Panc1 (cell line): Measurements from ENCODE around the gene CACNG6. TPM values are rescaled to one million over a fixed set of nuclear protein-coding genes. Genes with fewer than 3 reads are reported as not detected.

Experiments
- ATAC-seq: fragments of 200-7000 bp; cut with Tn5 transposase; 2 replicates; pipeline ENCODE4 v1.9.1; 2020; ENCODE audit warnings: mild to moderate bottlenecking, moderate library complexity
- BruUV-seq: library from RNA; stranded (reverse); fragments of 400-500 nt; replicated peaks from 2 replicates; lab custom pipeline; 2021; lab: Mats Ljungman, UMichigan
- CTCF ChIA-PET: fragments of 300-600 bp; sonication (Branson Sonifier 250); formaldehyde crosslinking; loops from one replicate; lab custom pipeline; 2022; ENCODE audit warnings: antibody characterized with exemption; lab: Charles Lee
- POLR2A ChIA-PET: fragments of 300-600 bp; sonication (Branson Sonifier 250); formaldehyde crosslinking; loops from one replicate; lab custom pipeline; 2022; ENCODE audit warnings: antibody characterized with exemption; lab: Charles Lee
- DNase-seq: peaks from one replicate; pipeline ENCODE4 v3.0.0-alpha.2; 2010; ENCODE audit warnings: low read depth, low spot score
- H3K27ac ChIP-seq: 2 replicates; pipeline ENCODE4 v1.5.1; 2011; ENCODE audit warnings: mild to moderate bottlenecking, low read length, inconsistent platforms
- H3K27me3 ChIP-seq: fragments of 200-500 bp; sonication (Bioruptor generic); 2 replicates; pipeline ENCODE4 v1.6.0; 2014; ENCODE audit warnings: low read length, inconsistent platforms; ENCODE audit not compliant: control insufficient read depth, insufficient read depth
- H3K36me3 ChIP-seq: fragments of 200-500 bp; sonication (Bioruptor generic); 2 replicates; pipeline ENCODE4 v1.5.1; 2014; ENCODE audit warnings: inconsistent platforms, mild to moderate bottlenecking, low read length, moderate library complexity; ENCODE audit not compliant: control insufficient read depth, insufficient read depth
- H3K4me1 ChIP-seq: 2 replicates; pipeline ENCODE4 v1.5.1; 2011; ENCODE audit warnings: inconsistent platforms, mild to moderate bottlenecking, low read length, moderate library complexity; ENCODE audit not compliant: control insufficient read depth, insufficient read depth
- H3K4me3 ChIP-seq, 2 experiments: 2 replicates each; pipeline ENCODE4 v1.5.1; 2011 to 2012; ENCODE audit warnings: low read depth in 2 of 2, low read length in 2 of 2, mild to moderate bottlenecking in 2 of 2, inconsistent platforms in 1 of 2, moderate library complexity in 1 of 2
- H3K9me3 ChIP-seq: fragments of 200-500 bp; sonication (Bioruptor generic); 2 replicates; pipeline ENCODE4 v1.5.1; 2014; ENCODE audit warnings: low read depth, mild to moderate bottlenecking, inconsistent platforms, low read length, moderate library complexity; ENCODE audit not compliant: control insufficient read depth, insufficient read depth
- POLR2AphosphoS5 ChIP-seq: IDR thresholded peaks from 2 replicates; pipeline ENCODE4 v1.6.1; 2012; ENCODE audit warnings: mild to moderate bottlenecking, low read depth, low read length, moderate library complexity
- SIN3A ChIP-seq: IDR thresholded peaks from 2 replicates; pipeline ENCODE4 v1.6.1; 2012; ENCODE audit warnings: low read depth, mild to moderate bottlenecking, low read length, moderate library complexity, borderline replicate concordance; ENCODE audit not compliant: insufficient read depth
- TCF7L2 ChIP-seq: IDR thresholded peaks from 2 replicates; pipeline ENCODE4 v1.6.1; 2011; ENCODE audit warnings: mild to moderate bottlenecking, low read depth, low read length, inconsistent platforms
- in situ Hi-C: cut with HindIII; loops from 2 replicates; pipeline ENCODE4 v1.10.0; 2016; ENCODE audit warnings: low sequenced_read_pairs, low pct_unique_long_range_greater_than_20kb
- intact Hi-C: fragments of 100-400 bp; cut with micrococcal nuclease; formaldehyde crosslinking; loops from one replicate; pipeline ENCODE4 v1.10.0; 2022; ENCODE audit not compliant: unreplicated experiment
- total RNA-seq: library from RNA; stranded (reverse); gene quantifications from one replicate; pipeline ENCODE4 v1.2.1, GENCODE V29; 2021; ENCODE audit not compliant: unreplicated experiment
- TF ChIP-seq, protein P1 (sequence below), 2 experiments: IDR thresholded peaks; 2 replicates each; pipeline ENCODE4 v1.6.1; 2011 to 2012; ENCODE audit warnings: low read depth in 2 of 2, control low read depth in 1 of 2, low read length in 1 of 2, mild to moderate bottlenecking in 1 of 2, moderate library complexity in 1 of 2; ENCODE audit not compliant: insufficient read depth in 1 of 2
- TF ChIP-seq, protein P2 (sequence below): fragments of 450-650 bp; IDR thresholded peaks from 2 replicates; pipeline ENCODE4 v1.5.1; 2017; ENCODE audit warnings: mild to moderate bottlenecking

CACNG6 gene
- total RNA-seq, 1 experiment from 2014 or later, result 14.6 TPM

DNA sequence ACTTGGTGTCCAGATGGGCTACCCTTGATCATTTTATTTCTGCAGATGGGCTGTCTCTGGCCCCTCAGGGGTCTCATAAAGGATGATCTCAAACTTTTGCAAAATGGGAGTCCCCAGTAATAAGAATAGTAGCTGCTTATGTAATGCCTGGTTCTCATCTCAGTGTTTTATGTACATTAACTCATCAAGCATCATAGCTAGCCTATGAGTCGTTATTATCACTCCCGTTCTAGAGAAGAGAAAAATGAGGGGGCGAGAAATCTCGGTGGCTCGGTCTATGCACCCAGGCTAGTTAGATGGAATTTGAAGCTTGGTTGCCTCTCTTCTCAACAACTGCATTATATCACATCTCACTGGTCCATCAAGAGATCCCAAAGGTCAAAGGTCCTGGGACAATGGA, 3.4 kb downstream of the CACNG6 start:
- TF ChIP-seq, protein P1, sequence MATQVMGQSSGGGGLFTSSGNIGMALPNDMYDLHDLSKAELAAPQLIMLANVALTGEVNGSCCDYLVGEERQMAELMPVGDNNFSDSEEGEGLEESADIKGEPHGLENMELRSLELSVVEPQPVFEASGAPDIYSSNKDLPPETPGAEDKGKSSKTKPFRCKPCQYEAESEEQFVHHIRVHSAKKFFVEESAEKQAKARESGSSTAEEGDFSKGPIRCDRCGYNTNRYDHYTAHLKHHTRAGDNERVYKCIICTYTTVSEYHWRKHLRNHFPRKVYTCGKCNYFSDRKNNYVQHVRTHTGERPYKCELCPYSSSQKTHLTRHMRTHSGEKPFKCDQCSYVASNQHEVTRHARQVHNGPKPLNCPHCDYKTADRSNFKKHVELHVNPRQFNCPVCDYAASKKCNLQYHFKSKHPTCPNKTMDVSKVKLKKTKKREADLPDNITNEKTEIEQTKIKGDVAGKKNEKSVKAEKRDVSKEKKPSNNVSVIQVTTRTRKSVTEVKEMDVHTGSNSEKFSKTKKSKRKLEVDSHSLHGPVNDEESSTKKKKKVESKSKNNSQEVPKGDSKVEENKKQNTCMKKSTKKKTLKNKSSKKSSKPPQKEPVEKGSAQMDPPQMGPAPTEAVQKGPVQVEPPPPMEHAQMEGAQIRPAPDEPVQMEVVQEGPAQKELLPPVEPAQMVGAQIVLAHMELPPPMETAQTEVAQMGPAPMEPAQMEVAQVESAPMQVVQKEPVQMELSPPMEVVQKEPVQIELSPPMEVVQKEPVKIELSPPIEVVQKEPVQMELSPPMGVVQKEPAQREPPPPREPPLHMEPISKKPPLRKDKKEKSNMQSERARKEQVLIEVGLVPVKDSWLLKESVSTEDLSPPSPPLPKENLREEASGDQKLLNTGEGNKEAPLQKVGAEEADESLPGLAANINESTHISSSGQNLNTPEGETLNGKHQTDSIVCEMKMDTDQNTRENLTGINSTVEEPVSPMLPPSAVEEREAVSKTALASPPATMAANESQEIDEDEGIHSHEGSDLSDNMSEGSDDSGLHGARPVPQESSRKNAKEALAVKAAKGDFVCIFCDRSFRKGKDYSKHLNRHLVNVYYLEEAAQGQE (IDR thresholded peaks at IDR 0.05; ENCODE audit: insufficient read depth in 1 of 2, low read depth in 2 of 2, low read length in 1 of 2), result no peak
- TF ChIP-seq TCF7L2, result no peak
- TF ChIP-seq, protein P2, sequence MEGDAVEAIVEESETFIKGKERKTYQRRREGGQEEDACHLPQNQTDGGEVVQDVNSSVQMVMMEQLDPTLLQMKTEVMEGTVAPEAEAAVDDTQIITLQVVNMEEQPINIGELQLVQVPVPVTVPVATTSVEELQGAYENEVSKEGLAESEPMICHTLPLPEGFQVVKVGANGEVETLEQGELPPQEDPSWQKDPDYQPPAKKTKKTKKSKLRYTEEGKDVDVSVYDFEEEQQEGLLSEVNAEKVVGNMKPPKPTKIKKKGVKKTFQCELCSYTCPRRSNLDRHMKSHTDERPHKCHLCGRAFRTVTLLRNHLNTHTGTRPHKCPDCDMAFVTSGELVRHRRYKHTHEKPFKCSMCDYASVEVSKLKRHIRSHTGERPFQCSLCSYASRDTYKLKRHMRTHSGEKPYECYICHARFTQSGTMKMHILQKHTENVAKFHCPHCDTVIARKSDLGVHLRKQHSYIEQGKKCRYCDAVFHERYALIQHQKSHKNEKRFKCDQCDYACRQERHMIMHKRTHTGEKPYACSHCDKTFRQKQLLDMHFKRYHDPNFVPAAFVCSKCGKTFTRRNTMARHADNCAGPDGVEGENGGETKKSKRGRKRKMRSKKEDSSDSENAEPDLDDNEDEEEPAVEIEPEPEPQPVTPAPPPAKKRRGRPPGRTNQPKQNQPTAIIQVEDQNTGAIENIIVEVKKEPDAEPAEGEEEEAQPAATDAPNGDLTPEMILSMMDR, result no peak
- TF ChIP-seq POLR2AphosphoS5, result no peak
- TF ChIP-seq SIN3A, result no peak
- POLR2A ChIA-PET, result interaction anchor here (0.6 kb wide), 1 partner anchor 197 kb away, joined by 4 read pairs; the partner anchor contains the start of gene TSEN34
- intact Hi-C loops, result no loop called here
- Histone ChIP-seq H3K36me3 (no peaks in the 10 kb centered on the region), H3K27ac (peak overlapping the region; percentile 94), H3K9me3 (no peaks in the 10 kb centered on the region), H3K4me3 (no peak overlapping the region), H3K4me1 (peaks cover 40% of the 10 kb centered on the region), H3K27me3 (no peaks in the 10 kb centered on the region)
- DNase-seq (no peak), ATAC-seq (no peak)
- in situ Hi-C loops, result no loop called here
- no TSS peak for BruUV-seq
- CTCF ChIA-PET, result no interaction called here

DNA sequence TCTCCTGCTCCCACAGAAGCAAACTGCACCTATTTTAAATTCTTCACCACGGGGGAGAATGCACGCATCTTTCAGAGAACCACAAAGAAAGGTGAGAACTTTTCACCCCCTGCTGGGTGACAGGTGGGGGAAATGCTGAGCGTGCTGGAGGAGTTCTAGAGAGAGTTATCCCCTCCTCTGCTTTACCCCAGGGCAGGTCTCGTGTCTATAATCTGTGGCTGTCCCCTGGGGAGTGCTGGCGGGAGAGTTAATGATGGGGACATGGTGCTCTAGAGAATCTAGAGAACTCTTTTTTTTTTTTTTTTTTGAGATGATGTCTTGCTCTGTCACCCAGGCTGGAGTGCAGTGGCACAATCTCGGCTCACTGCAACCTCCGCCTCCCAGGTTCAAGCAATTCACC, 6.8 kb downstream of the CACNG6 start:
- Histone ChIP-seq H3K4me3 (no peak overlapping the region), H3K9me3 (no peaks in the 10 kb centered on the region), H3K27me3 (no peaks in the 10 kb centered on the region), H3K27ac (peak overlapping the region; percentile 94), H3K36me3 (no peaks in the 10 kb centered on the region), H3K4me1 (peaks cover 50% of the 10 kb centered on the region)
- ATAC-seq, result no peak
- in situ Hi-C loops (no loop called here), intact Hi-C loops (no loop called here)
- ChIA-PET POLR2A (interaction anchor here (0.6 kb wide), 2 partner anchors 114 to 373 kb away, joined by 3 to 13 read pairs; no protein-coding TSS in a partner anchor), CTCF (no interaction called here)
- no TSS peak for BruUV-seq
- no peak for DNase-seq
- TF ChIP-seq, protein P1 (IDR thresholded peaks at IDR 0.05; ENCODE audit: insufficient read depth in 1 of 2, low read depth in 2 of 2, low read length in 1 of 2), result no peak
- TF ChIP-seq, protein P2, result no peak
- no peak for TF ChIP-seq TCF7L2
- TF ChIP-seq POLR2AphosphoS5, result no peak
- TF ChIP-seq SIN3A, result no peak
